NCI-H1694 (cell line): ENCODE data around the gene TMPRSS9.

ENCODE experiments used
- DNase-seq: peaks from one replicate; lab custom pipeline; 2025; lab: John Stamatoyannopoulos, UW

TMPRSS9 gene

GRCh38 chr19:2423071-2423914 is 63.2 kb downstream of the TMPRSS9 start:
- DNase-seq = peak; percentile 52

GRCh38 chr19:2423915-2424685 is 64.0 kb downstream of the TMPRSS9 start:
- no peak for DNase-seq

- DNase-seq = no peak
These were observed 64.9 kb downstream of the TMPRSS9 start for GRCh38 chr19:2424686-2425621.

GRCh38 chr19:2425622-2426581 is 65.8 kb downstream of the TMPRSS9 start:
- DNase-seq = no peak

GRCh38 chr19:2426611-2427428 is 66.8 kb downstream of the TMPRSS9 start:
- DNase-seq = no peak

- DNase-seq = peak; percentile 75
These were observed 67.6 kb downstream of the TMPRSS9 start, which contains the start of gene TIMM13 for GRCh38 chr19:2427429-2428320. TSS of gene TIMM13 (minus strand) at chr19:2427586. CDS start at chr19:2427533, 53 bp downstream.

GRCh38 chr19:2428321-2428690 is 68.2 kb downstream of the TMPRSS9 start:
- no peak for DNase-seq

GRCh38 chr19:2428756-2429711 is 69.0 kb downstream of the TMPRSS9 start:
- DNase-seq = no peak

- DNase-seq = no peak
These were observed 70.0 kb downstream of the TMPRSS9 start for GRCh38 chr19:2429917-2430535.

- DNase-seq = no peak
These were observed 71.4 kb downstream of the TMPRSS9 start for GRCh38 chr19:2431318-2432055.

- no peak for DNase-seq
These were observed 72.2 kb downstream of the TMPRSS9 start for GRCh38 chr19:2432131-2432848.

- DNase-seq = no peak
These were observed 73.8 kb downstream of the TMPRSS9 start for GRCh38 chr19:2433854-2434253.

- DNase-seq = no peak
These were observed 74.2 kb downstream of the TMPRSS9 start for GRCh38 chr19:2434267-2434666.

GRCh38 chr19:2434721-2435265 is 74.7 kb downstream of the TMPRSS9 start:
- no peak for DNase-seq

- no peak for DNase-seq
These were observed 76.3 kb downstream of the TMPRSS9 start for GRCh38 chr19:2436384-2436783.

- no peak for DNase-seq
These were observed 76.9 kb downstream of the TMPRSS9 start for GRCh38 chr19:2436926-2437325.
